DMS 273 treated with DMSO at 0.1 percent for 48 hours (cell line): ENCODE data around the gene SHISAL2A.
A peak's percentile ranks its signal among the peaks of the same experiment; 100 is the strongest.
"Not testable (repeated sequence)": the region's sequence is repeated elsewhere in the genome, so short reads cannot be mapped to it uniquely, and the experiment has no call there.

ENCODE experiments used
- DNase-seq: peaks from one replicate; lab custom pipeline; 2025; lab: John Stamatoyannopoulos, UW

Gene SHISAL2A

DNA sequence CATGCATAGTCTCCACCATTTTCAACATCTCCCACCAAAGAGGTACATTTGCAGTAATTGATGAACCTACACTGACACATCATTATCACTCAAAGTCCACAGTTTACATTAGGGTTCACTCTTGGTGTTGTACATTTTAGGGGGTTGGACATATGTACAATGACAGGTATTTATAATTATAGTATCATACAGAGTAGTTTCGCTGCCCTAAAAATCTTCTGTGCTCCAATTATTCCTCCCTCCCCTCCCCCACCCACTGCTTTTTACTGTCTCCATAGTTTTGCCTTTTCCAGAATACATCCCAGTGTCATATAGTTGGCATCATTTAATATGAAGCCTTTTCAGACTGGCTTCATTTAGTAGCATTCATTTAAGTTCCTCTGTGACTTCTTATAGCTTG, 51.6 kb downstream of the SHISAL2A start:
- DNase-seq = no peak

DNA sequence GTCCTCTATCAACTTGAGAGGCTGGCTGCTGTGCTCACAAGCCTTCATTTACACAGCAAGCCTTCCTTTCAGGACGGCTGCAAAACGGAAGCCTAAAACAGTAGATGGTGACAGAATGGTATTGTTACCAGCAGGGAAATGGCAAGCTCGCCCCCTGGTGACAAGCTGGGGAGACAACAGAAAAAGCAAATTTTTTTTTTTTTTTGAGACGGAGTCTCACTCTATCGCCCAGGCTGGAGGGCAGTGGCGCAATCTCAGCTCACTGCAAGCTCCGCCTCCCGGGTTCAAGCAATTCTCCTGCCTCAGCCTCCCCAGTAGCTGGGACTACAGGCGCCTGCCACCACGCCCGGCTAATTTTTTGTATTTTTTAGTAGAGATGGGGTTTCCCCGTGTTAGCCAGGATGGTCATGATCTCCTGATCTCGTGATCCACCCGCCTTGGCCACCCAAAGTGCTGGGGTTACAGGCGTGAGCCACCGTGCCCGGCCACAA, 53.3 kb downstream of the SHISAL2A start:
- not testable (repeated sequence) for DNase-seq

DNA sequence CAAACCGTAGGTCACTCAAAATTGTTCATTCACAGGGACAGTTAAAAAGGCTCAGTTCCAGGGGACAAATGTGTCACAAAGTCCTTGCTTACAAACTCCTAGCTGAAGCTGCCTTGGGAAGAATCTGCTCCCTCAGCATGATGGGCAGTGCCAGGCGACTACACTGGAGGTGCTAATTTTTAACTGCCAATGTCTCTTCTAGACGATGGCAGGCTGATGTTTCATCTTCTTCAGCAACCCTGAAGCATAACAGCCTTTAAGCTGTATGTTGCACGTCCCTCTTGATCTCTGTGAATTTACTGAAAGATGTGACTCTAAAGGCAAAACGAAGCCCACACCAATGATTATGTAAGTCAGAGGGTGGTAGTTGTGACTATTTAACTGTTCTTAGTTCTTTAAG, 53.9 kb downstream of the SHISAL2A start:
- DNase-seq = no peak

DNA sequence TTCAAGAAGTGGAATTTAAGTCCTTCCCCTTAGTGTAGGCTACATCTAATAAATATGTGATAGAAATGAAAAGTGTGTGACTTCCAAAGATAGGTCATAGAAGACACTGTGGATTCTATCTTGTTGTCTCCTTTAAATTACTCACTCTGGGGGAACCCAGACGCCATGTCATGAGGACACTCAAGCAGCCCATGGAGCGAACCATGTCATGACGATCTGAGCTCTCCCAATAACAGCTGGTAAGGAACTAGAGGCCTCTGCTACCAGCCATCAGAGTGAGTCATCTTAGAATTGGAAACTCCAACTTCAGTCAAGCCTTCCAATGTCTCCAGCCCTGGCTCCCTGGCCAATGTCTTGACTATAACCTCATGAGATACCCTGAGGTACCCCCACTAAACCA, 58.9 kb downstream of the SHISAL2A start:
- no peak for DNase-seq

DNA sequence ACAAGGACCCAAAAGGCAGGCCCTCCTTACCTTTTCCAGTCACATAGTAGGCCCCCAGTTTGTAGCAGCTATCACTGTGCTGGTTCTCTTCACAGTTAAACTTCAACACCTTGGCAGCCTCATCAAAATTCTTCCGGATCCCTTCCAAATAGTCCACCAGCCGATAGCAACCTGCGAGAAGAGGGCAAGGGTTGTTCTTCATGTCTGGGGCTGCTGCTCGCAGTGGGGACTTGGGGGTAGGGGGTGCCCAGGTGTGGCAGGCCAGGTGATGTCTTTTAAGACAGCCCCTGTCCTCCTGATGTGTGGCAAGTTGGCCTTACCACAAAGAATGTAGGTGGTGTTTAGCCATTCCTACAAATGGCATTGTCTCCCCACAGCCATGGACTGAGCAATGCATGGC, 59.7 kb downstream of the SHISAL2A start:
- no peak for DNase-seq

DNA sequence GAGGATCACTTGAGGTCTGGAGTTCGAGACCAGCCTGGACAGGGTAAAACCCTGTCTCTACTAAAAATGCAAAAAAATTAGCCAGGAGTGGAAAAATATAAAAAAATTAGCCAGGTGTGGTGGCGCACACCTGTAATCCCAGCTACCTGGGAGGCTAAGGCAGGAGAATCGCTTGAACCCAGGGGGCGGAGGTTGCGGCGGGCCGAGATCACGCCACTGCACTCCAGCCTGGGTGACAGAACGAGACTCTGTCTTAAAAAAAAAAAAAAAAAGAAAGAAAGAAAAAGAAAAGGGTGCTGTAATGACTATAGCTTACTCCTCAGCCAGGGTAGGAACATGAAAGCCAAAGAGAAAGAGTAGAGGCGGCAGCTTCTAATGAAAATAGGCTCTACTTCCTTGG, 60.4 kb downstream of the SHISAL2A start:
- not testable (repeated sequence) for DNase-seq

DNA sequence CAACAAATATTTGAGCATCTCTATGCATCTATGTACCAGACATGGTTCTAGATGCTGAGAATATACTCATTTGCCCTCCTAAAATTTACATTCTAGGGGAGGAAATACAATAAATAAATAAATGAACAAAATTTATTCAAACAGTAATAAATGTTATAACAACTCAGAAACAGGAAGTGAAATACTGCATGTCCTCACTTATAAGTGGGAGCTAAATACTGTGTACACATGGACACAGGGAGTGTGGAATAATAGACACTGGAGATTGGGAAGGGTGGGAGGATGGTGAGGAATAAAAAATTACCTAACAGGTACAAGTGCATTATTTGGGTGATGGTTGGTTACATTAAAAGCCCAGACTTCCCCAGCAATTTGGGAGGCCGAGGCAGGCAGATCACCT, 60.9 kb downstream of the SHISAL2A start:
- no peak for DNase-seq

DNA sequence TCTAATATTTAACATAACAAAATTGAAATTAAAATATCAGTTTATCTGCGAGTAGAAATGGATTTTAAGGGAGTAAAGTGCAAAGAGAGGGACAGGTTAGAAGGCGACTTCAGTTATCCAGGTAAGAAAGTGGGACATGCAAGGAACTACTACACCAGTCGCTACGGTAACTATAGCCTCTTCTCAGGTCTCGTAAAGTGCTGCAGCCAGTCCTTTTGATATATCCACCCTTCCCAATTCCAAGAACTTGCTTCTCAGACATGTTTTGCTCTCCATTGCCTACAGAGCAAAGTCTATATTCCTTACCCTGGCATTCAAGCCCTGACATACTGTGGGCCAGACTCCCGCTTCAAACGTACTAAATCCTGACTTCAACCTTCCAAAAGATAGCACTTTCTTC, 62.7 kb downstream of the SHISAL2A start:
- no peak for DNase-seq

DNA sequence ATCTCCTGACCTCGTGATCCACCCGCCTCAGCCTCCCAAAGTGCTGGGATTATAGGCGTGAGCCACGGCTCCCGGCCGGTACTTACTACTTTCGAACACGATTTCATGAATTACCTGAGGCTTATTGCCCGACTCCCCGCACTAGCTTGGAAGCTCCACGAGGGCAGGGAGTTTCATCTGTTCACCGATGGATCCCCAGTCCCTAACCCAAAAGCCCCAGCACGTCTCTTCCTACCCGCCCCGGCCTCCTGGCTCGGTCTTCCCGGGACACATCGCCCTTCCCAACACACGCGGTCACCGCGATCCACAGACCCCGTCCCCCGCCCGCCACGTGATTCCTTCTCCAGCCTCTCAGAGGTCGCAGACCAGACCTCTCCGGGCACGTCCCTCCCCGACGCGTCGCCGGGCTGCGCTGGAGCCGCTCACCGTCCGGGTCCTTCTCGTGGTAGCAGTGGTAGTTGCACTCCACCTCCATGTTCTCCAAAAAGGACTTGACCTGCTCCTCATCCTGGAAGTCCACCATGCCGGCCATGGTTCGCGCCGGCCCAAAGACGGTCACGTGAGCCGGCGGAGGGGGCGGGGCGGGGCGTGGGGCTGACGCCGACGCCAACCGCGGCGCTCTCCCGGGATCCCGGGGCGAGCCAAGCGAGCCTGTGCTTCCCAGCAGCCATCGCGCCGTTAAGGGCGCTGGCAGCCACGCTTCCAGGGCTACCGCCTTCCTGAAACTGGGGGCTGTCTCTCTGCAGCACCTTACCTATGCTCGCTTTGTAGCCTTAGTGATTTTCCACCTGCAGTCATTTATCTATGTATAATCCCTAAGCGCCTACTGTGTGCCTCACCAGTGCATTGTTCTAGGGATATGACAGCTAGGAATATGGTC, 65.1 kb downstream of the SHISAL2A start, which contains the start of gene COA7:
COA7 (minus strand) TSS at position 553 of the 880 bp plus-strand sequence; CDS start at position 532, 21 bp downstream.
- DNase-seq = peak; percentile 49

DNA sequence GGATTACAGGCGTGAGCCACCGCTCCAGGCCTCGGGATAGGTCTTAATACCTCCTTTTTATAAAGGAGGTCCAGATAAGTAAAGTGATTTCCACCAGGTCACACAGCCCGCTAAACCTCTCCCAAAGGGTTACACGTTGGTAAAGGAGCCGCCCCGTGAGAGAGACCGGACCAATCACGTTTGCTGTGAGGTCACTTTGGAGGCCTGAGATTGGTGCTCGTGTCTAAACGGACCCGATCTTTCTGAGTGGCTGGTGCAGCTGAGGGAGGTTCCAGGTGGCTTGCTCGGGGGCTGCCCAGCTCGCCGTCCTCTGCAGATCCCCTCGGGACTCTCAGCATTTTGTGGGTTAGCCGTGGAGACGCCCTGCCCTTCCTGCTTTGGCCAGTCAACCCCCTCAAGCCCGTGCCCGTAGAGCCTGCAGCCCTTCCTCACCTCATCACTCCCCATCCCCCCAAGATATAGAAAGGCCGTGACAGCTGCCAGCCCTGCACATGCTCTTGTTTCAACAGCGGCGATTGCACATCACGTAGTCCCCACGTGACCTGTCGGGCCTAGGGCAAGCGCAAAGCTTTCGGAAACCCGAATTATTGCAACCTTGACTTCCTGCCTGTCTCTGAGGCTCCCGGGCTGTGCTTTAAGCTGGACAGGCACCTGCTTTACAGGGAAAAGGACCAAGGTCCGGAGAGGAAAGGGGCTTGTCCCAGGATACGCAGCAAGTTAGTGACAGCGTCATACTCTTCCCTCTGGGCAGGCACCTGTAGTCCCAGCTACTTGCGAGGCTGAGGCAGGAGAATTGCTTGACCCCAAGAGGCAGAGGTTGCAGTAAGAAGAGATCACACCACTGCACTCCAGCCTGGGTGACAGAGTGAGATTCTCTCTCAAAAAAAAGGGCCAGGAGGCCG, 70.2 kb downstream of the SHISAL2A start:
- no peak for DNase-seq

DNA sequence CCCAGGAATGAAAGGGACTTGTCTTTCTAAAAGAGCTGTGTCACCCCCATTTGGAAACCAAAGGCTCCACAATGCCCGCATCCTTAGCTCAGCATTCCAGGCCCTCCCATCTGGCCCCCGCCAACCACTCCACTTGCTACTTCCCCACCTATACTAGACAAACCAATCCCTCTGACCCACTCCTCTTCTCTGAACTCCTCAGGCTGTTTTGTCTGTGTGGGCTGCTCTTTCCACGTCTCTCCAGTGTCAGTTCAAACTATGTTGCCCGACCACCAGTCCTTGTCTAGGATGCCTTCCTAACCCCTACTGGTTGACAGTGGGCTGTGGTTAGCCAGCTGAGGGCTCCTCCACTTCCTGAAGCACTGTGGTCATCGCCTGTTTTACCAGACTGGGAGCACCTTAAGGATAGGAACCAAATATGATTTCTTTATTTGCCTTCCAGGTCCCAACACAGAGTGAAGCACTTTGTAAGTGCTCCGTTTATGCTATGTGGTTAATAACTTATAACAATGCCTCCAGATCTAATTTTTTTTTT, 73.2 kb downstream of the SHISAL2A start:
- DNase-seq = no peak
